GM12891 (cell line): ENCODE measurements around the gene RNF183.

Experiments used
- PAX5 ChIP-seq: IDR thresholded peaks from 2 replicates; pipeline ENCODE4 v1.6.1; 2011; ENCODE audit warnings: low read length, moderate library complexity, mild to moderate bottlenecking; ENCODE audit not compliant: insufficient read depth, severe bottlenecking
- POLR2A ChIP-seq: IDR thresholded peaks from 2 replicates; pipeline ENCODE4 v1.6.1; 2011; ENCODE audit warnings: low read depth, low read length, control low read depth
- POLR2AphosphoS5 ChIP-seq: IDR thresholded peaks from 2 replicates; pipeline ENCODE4 v1.6.1; 2011; ENCODE audit warnings: low read depth, low read length, control low read depth
- POU2F2 ChIP-seq: IDR thresholded peaks from 2 replicates; pipeline ENCODE4 v1.6.1; 2011; ENCODE audit warnings: low read depth, mild to moderate bottlenecking, control low read depth, low read length, moderate library complexity
- SPI1 ChIP-seq: IDR thresholded peaks from 2 replicates; pipeline ENCODE4 v1.6.1; 2011; ENCODE audit warnings: low read depth, low read length, control low read depth
- TAF1 ChIP-seq: IDR thresholded peaks from 2 replicates; pipeline ENCODE4 v1.6.1; 2011; ENCODE audit warnings: low read depth, low read length, control low read depth

DNA sequence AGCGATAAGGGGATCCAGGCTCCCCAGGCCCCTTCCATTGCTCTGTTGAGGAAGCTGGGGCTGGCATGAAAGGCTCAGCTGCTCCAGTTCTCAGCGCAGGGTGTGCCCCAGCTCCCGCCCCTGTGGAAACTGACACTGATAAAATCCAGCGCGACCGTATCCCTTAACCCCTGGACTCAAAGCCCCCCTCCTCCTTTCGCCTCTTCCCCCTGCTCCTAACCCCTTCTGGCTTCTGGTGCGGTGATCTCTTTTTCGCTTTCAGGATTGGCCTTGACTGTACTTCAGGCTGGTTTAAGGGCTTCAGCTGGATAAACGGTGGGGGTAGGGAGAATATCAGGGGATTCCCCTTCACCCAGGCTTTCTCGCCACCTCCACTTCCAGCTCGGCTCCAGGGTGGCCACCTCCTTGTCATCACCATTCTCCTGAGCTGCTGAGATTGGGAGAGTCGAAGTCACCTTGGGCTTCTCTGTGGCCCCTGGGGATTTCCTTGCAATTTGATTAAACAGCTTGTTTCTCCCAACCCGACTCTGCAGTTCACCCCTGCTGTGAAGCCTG lies 47.0 kb upstream of the RNF183 start:
- TF ChIP-seq POLR2A (no peak), POLR2AphosphoS5 (no peak), TAF1 (no peak), SPI1 (no peak), POU2F2 (no peak), PAX5 (no peak)
